ENCODE data around the gene DENND4B. TPM values are rescaled to one million over a fixed set of nuclear protein-coding genes. Genes with fewer than 3 reads are reported as not detected.
A peak's percentile ranks its signal among the peaks of the same experiment; 100 is the strongest.

The DENND4B gene
- total RNA-seq, 1 donor from 2014 or later = 70.7 TPM

DNA sequence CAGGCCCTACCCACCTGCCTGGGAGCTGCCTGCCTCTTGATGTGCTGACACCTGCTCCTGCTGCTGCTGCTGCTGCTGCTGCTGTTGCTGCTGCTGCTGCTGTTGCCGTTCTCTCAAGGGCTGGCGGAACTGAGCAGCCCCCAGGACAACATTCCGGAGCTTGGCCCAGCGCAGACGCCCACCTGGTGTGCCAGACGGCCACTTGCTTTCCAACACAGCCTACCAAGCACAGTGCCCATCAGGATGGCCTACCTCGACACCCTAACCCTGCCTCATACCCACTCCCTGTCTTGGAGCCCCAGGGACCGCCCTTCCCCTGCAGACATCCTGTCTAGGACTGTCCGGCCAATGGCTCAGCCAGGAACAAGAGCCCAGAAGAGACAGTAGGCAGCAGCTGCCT, 11.8 kb downstream of the DENND4B start:
- Mint-ChIP-seq H3K4me1 (ENCODE audit: unreplicated experiment) (no peaks in the 10 kb centered on the region), H3K9me3 (no peaks in the 10 kb centered on the region), H3K4me3 (no peak overlapping the region), H3K27me3 (no peaks in the 10 kb centered on the region), H3K27ac (no peak overlapping the region), H3K36me3 (no peaks in the 10 kb centered on the region)
- DNase-seq (ENCODE audit: extremely low spot score, unreplicated experiment) = no peak
- TF ChIP-seq, protein P1, sequence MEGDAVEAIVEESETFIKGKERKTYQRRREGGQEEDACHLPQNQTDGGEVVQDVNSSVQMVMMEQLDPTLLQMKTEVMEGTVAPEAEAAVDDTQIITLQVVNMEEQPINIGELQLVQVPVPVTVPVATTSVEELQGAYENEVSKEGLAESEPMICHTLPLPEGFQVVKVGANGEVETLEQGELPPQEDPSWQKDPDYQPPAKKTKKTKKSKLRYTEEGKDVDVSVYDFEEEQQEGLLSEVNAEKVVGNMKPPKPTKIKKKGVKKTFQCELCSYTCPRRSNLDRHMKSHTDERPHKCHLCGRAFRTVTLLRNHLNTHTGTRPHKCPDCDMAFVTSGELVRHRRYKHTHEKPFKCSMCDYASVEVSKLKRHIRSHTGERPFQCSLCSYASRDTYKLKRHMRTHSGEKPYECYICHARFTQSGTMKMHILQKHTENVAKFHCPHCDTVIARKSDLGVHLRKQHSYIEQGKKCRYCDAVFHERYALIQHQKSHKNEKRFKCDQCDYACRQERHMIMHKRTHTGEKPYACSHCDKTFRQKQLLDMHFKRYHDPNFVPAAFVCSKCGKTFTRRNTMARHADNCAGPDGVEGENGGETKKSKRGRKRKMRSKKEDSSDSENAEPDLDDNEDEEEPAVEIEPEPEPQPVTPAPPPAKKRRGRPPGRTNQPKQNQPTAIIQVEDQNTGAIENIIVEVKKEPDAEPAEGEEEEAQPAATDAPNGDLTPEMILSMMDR (conservative IDR thresholded peaks at IDR 0.05) = no peak

DNA sequence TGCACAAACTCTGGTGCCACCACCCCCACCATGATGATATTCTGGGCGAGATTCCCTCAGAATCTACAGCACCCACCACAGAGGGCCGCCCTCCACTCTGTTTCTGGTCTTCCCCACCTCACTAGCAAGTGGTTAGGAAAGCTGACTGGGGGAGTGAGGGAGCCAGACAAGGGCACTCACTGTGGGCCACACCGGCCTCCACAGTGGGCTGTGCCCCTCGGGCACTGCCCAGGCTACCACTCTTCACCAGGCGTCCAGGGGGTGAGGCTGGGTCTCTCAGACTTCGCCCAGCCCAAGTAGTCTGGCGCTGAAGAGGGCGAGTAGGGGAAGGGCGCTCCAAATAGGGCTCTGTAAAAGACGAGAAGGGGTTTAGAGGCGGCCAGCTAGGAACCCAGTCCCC, 12.6 kb downstream of the DENND4B start:
- DNase-seq (ENCODE audit: extremely low spot score, unreplicated experiment) = no peak
- Mint-ChIP-seq H3K4me1 (ENCODE audit: unreplicated experiment) (no peaks in the 10 kb centered on the region), H3K27ac (no peak overlapping the region), H3K36me3 (no peaks in the 10 kb centered on the region), H3K4me3 (no peak overlapping the region), H3K27me3 (no peaks in the 10 kb centered on the region), H3K9me3 (no peaks in the 10 kb centered on the region)
- TF ChIP-seq, protein P1 (conservative IDR thresholded peaks at IDR 0.05) = no peak

DNA sequence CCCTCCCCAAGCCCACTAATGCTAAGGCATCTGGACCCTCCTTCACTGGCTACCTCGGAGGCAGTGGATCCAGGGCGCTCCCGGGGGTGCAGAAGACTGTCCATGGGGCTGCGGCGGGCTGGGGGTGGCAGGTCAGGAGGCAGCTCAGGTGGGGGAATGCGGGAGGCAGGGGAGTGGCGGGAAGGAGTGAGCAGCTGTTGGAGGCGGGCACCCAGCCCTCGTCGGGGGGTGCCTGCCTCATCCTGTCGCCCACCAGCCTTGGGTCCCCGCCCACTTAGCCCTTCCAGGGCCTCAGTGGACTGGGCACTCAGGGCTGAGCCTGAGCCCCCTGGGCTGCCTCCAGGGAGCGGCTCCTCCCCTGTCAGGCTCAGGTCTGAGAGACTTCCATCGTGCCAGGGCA, 13.1 kb downstream of the DENND4B start:
- TF ChIP-seq, protein P1 (conservative IDR thresholded peaks at IDR 0.05) = no peak
- H3K9me3 Mint-ChIP-seq = no peaks in the 10 kb centered on the region
- no peaks in the 10 kb centered on the region for H3K27me3 Mint-ChIP-seq
- H3K4me3 Mint-ChIP-seq = no peak overlapping the region
- no peaks in the 10 kb centered on the region for H3K36me3 Mint-ChIP-seq
- no peak for DNase-seq (ENCODE audit: extremely low spot score, unreplicated experiment)
- no peak overlapping the region for H3K27ac Mint-ChIP-seq
- H3K4me1 Mint-ChIP-seq (ENCODE audit: unreplicated experiment) = no peaks in the 10 kb centered on the region

DNA sequence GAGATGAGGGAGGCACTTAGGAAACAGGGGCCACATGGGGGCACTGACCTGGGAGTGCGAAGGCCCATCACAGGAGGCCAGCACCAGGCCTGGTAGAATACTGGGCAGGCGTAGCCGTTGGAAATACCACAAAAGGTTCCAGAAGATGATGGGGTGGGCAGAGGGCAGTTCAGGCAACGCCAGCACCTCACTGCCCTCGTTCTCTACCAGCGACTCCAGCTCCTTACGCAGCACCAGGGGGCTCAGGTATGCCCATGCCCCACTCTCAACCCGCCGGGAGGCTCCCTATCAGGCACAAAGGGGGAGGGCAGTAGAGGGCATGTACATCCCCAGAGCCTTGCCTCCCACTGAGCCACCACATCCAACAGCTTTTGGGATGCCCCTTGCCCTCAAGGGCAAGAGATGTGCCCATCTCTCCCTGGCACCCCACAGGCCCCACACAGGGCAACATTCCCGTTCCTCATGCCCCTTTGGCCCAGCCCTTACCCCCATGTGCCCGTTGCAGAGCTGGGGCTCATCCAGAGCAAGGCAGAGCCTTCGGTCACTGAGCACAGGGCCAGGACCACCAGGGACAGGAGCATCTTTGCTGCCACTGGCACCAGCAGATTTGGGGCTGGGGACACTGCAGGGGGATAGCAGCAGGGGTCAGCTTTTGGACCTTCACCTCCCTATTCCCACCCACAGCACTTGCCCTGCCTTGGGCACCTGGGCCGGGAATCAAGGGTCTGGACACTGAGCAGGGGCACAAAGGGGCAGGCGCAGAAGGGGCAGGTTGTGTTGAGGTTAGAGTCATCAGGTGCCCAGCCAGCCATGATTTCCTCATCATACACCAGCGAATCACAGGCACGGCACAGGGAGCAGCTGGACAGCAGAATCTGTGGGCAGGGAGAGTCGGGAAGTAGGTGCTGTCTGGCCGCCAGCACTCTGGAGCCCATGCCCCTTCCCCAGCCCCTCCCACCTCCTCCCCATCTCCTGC, 14.1 kb downstream of the DENND4B start:
- TF ChIP-seq, protein P1 (conservative IDR thresholded peaks at IDR 0.05) = no peak
- Mint-ChIP-seq H3K36me3 (no peaks in the 10 kb centered on the region), H3K4me3 (no peak overlapping the region), H3K27me3 (no peaks in the 10 kb centered on the region), H3K27ac (no peak overlapping the region), H3K9me3 (no peaks in the 10 kb centered on the region), H3K4me1 (ENCODE audit: unreplicated experiment) (peaks cover 4% of the 10 kb centered on the region)
- no peak for DNase-seq (ENCODE audit: extremely low spot score, unreplicated experiment)

DNA sequence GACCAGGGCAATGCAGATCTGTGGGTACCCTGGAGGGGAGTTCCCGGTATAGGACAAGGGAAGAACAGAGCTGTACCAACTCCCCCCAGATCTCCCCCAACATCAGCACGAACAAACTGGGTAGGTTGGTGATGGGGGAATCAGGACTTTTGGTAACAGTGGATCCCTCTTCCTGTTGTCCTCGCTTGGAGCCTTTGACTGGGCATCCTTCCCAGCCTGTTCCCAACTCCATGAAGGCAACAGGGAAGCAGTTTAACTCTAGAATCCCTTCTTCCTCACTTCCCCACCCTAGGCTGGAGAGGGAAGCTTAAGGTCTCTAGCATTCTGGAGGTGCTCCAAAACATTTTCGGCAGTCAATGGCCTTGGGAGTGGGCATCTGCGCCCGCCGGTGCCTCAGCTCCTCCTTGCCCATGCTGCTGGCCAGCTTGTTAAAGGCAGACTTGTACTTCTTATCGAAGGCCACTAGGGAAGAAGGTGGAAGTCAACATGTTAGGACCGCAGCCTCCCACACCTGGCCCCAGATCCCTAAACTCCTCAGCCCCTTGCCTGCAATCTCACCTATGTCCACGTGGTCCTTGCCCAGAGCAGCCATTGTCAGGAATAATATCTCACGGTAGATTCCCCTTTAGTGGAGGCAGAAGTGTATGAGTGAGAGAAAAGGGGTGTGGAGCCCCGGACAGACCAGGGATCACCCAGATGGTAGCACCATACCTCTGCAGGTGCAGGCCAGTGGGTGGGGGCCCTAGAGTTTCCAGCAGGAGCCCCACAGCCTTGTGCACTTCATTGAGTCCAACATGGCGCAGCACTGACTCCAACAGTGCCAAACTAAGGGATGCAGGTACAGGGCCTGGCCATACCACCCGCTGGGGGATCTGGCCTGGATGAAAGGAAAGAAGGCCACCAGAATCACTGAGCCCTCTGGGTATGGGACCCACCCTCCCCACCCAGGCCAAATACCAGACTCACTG, 16.3 kb downstream of the DENND4B start:
- Mint-ChIP-seq H3K9me3 (no peaks in the 10 kb centered on the region), H3K36me3 (no peaks in the 10 kb centered on the region), H3K27me3 (no peaks in the 10 kb centered on the region), H3K27ac (no peak overlapping the region), H3K4me1 (ENCODE audit: unreplicated experiment) (peaks cover 4% of the 10 kb centered on the region), H3K4me3 (no peak overlapping the region)
- no peak for DNase-seq (ENCODE audit: extremely low spot score, unreplicated experiment)
- TF ChIP-seq, protein P1 (conservative IDR thresholded peaks at IDR 0.05) = peak; percentile 19
